Stimulated activated CD4-positive, alpha-beta T cell treated with anti-CD3 and anti-CD28 coated beads, TNF-alpha, amount 100 ng/mL, for 4 hours (primary cell): ENCODE results near the gene KCTD17.

Experiments
- DNase-seq, 3 experiments: peaks; one replicate each; pipeline ENCODE4 v3.0.0-alpha.2; 2020; ENCODE audit warnings: low read depth in 3 of 3

Gene KCTD17

DNA sequence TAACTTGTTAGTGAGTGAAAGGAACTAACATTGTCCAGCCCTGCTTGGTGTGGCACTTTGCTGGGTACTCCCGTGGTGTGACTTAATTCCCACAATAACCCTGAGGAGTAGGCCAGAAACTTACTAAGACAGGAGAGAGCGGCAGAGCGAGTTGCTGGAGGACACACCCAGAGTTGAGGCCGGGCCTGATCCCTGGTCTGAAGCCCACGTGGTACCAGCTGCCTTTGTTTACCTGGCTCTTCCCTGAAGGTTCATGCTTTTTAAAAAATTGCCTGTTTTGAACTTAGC lies 31.4 kb upstream of the KCTD17 start:
- DNase-seq = no peak

- DNase-seq = no peak
These were observed 30.5 kb upstream of the KCTD17 start for GRCh38 chr22:37021041-37021440.

DNA sequence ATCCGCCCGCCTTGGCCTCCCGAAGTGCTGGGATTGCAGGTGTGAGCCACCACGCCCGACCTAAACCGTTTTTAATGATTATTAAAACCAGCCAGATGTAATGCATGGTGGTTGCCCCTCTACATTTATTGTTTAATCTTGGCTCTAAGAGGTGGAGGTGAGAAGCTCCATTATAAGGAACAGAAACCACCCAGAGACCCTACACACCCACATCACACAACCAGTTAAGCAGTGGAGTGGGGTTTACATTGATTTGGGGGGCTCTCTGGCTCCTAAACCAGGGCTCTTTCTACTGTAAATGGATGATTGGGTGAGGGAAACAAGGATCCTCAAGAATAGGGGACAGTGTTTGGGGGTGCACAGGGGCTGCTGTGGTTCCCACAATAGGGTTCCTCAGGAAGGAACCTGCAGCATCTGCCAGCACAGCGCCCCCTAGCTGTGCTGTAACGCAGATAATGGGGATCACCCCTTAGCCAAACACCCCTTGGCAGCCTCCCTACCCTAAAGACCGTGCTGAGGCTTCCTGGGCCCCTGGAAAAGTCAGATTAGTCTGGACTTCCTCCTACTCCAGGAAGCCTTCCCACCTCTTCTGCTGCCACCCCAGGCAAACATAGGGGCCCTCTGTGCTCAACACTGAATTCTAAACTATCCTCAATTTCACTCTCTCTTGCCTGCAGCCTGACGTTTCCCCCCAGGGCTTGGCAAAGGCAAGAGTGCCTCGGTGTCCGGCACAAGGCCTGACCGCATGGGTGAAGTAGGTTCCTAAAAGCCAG lies 29.6 kb upstream of the KCTD17 start:
- peak; percentile 24 to 29 (median 26) for DNase-seq

GRCh38 chr22:37022483-37023337 lies 28.8 kb upstream of the KCTD17 start:
- DNase-seq = no peak

DNA sequence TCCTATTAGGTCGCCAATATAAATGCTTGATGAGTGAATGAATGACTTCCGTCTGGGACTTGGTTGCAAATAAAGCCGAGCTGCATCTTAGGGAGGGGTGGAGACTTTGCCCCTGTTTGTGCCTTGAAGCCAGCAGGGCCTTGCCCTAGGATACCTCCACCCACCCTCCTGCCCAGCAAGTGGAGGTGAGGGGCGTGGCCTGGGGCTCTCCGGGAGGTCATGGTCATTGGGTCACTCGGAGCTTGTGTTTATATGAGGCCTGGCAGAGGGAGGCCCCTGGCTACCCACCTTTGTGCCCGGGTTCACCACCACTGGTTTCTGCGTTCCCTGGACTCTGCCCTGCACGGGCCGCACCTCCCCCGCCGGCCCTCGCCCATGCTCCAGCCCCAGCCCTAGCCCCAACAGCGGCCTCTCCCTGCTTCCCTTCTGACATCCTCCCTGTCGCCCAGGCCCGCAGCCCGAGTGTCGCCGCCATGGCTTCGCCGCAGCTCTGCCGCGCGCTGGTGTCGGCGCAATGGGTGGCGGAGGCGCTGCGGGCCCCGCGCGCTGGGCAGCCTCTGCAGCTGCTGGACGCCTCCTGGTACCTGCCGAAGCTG lies 27.7 kb upstream of the KCTD17 start:
- no peak for DNase-seq

GRCh38 chr22:37024339-37025157 lies 27.0 kb upstream of the KCTD17 start:
- DNase-seq = no peak

DNA sequence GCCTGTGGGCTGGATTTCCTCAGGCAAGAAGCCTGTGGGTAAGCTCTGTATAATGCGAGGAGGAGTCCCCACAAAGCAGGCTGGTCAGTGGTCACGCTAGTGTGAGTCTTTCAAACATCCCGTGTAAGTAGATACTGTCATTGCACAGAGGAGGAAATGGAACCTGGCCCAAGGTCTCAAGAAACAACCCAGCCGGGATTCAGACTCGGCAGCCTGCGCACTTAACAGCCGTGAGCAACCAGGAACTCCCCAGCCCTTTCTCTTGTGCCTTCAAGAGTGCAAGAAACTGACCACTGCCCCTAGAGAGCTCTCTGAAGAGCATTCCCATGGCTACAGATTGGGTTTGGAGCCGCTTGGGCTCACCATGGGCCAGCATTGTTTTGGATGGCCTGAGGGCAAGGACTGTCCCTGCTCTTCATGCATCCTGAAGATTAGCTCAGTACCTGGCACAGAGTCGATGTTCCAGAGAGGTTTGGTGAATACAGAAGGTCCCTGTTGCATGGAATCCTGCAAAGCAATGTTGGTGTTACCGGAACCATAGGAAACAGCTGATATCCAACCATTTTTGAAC lies 26.0 kb upstream of the KCTD17 start:
- no peak for DNase-seq

DNA sequence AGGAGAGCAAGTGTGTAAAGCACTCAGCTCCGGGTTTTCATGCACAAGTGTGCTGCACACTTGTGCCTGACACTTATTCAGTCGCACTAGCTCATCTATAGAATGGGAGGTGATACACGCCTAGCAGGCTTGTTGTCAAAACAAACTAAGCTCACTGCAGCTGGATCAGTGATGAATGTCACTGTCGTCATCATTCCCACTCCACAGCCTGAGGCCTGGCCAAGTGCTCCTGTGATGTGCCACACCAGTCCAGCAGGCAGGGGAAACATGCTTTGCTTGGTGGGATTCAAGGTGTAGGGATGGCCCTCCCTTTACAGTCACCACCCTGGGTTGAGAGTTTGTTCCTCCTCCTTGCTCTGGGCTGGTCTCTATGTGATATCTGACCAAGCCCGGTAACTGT lies 25.2 kb upstream of the KCTD17 start:
- DNase-seq = no peak

DNA sequence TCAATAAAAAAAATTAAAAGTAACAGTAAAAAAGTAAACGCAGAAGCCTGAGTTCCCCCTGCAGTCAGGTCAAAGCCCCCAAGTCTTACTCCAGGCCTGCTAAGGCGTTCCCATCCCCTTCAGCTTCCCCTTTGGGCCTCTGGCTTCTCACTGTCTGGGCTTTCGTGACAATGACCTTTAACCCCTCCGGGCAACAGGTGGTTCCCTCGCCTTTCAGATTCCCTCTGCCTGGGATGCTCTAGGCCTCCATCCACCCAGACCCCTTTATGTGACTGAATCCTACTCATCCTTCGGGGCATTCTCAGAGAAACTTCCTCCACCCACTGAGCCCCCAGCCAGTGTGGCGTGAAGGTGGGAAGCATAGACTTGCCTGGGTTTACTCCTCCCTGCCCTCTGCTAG lies 24.0 kb upstream of the KCTD17 start:
- DNase-seq = no peak

GRCh38 chr22:37028692-37029674 lies 22.6 kb upstream of the KCTD17 start:
- DNase-seq = no peak

GRCh38 chr22:37030560-37031281 lies 20.8 kb upstream of the KCTD17 start:
- DNase-seq = no peak

- DNase-seq = no peak
These were observed 19.4 kb upstream of the KCTD17 start for GRCh38 chr22:37032134-37032534.

- no peak for DNase-seq
These were observed 18.7 kb upstream of the KCTD17 start for GRCh38 chr22:37032535-37033460.

- DNase-seq = no peak
These were observed 17.7 kb upstream of the KCTD17 start for GRCh38 chr22:37033605-37034430.

- no peak for DNase-seq
These were observed 14.7 kb upstream of the KCTD17 start for GRCh38 chr22:37036655-37037377.

DNA sequence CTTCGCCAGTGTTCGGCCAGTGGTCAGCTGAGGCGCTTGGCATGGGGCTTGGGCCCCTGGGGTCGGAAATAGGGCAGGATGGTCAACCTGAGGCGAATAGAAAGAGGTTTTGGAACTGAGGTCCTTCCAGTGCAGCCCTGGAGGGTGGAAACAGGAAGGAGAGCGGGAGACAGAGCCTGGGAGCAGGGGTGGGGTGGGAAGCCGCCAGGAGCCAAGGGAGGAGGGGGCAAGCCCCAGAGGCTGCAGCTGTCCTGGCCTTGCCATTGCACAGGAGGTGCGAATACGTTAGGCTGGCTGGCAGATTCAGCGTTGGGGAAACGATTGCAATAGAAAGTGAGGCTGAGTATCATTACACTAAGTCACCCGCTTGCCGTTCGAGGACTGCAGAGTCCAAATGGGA lies 13.9 kb upstream of the KCTD17 start:
- DNase-seq = no peak

DNA sequence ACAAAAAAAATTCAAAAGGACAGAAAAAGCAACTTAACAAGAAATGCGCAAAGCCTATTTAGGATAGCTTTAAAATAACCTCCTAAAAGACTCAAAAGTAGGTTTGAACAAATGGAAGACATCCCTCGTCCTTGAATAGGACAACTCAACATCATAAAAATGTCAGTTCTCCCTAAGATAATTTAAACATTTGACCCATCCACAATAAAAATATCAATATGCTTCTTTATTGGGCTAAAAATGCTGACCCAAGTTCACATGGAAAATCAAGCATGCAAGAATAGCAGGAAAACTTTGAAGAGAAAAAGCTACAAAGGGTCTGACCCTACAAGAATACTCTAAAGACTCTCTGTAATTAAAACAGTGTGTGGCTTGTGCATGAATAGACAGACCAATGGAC lies 12.1 kb upstream of the KCTD17 start:
- DNase-seq = no peak
